Gastrocnemius medialis (tissue), 4 donors: ENCODE measurements around the gene ZIK1. TPM values are rescaled to one million over a fixed set of nuclear protein-coding genes. Genes with fewer than 3 reads are reported as not detected.

Source experiments
- ATAC-seq, 2 donors: fragments of 150-250 bp; one replicate each; pipeline ENCODE4 v1.9.1; 2016
- DNase-seq, 2 donors: peaks; one replicate each; pipeline ENCODE4 v3.0.0-alpha.2; 2019
- H3K27ac ChIP-seq, 4 donors: fragments of 200-600 bp; sonication (generic); 1 replicate in 1 of 4; 2 replicates in 3 of 4; pipeline ENCODE4 v1.5.1; 2016 to 2018; ENCODE audit warnings: mild to moderate bottlenecking in 2 of 4, moderate library complexity in 1 of 4
- H3K27me3 ChIP-seq, 3 donors: fragments of 200-600 bp; sonication (generic) in 2 of 3; 1 replicate in 1 of 3; 2 replicates in 2 of 3; pipeline versions ENCODE4 v1.5.1 to v1.6.0; 2016 to 2019; ENCODE audit warnings: mild to moderate bottlenecking in 1 of 3, moderate library complexity in 1 of 3
- H3K36me3 ChIP-seq, 2 donors: fragments of 200-600 bp; sonication (generic) in 1 of 2; one replicate each; pipeline ENCODE4 v1.5.1; 2017 to 2018
- H3K4me1 ChIP-seq, 2 donors: fragments of 200-600 bp; sonication (generic) in 1 of 2; one replicate each; pipeline ENCODE4 v1.5.1; 2016 to 2017; ENCODE audit warnings: mild to moderate bottlenecking in 2 of 2
- H3K4me3 ChIP-seq, 4 donors: fragments of 200-600 bp; sonication (generic) in 3 of 4; 1 replicate in 1 of 4; 2 replicates in 3 of 4; pipeline ENCODE4 v1.5.1; 2016 to 2019; ENCODE audit warnings: mild to moderate bottlenecking in 2 of 4
- H3K9me3 ChIP-seq, 3 donors: fragments of 200-600 bp; sonication (generic) in 2 of 3; 1 replicate in 1 of 3; 2 replicates in 2 of 3; pipeline ENCODE4 v1.5.1; 2016 to 2019
- CTCF ChIP-seq, 5 experiments: fragments of 450-650 bp in 3 of 5; fragments of 200-600 bp in 2 of 5; sonication (generic) in 2 of 5; IDR thresholded peaks in 4 of 5; conservative IDR thresholded peaks in 1 of 5; 1 replicate in 4 of 5; 2 replicates in 1 of 5; pipeline ENCODE4 v1.5.1; 2016 to 2019; ENCODE audit warnings: antibody characterized with exemption in 5 of 5, mild to moderate bottlenecking in 3 of 5, moderate library complexity in 3 of 5
- POLR2A ChIP-seq, 2 donors: fragments of 450-650 bp; IDR thresholded peaks; one replicate each; pipeline ENCODE4 v1.6.1; 2017; ENCODE audit warnings: antibody characterized with exemption in 2 of 2, mild to moderate bottlenecking in 2 of 2, moderate library complexity in 2 of 2
- in situ Hi-C, 4 donors: fragments of 200-750 bp; cut with MboI; loops; one replicate each; pipeline versions ENCODE4 v1.15.0 to v1.8.0; 2017; ENCODE audit warnings: low sequenced_read_pairs in 4 of 4
- intact Hi-C: fragments of 100-400 bp; cut with DNase I; formaldehyde crosslinking; loops from one replicate; pipeline ENCODE4 v1.15.1; 2023; ENCODE audit warnings: low total_unique reads
- total RNA-seq, 4 donors: library from RNA; depleted of rRNA; stranded (reverse); fragments of >200 nt; gene quantifications; one replicate each; pipeline versions ENCODE4 v1.1.0 to v1.2.3, GENCODE V29; 2016

The ZIK1 gene
- total RNA-seq, 4 donors from 2014 or later, result 0.71 to 2.0 (median 1.1) TPM

GRCh38 chr19:57587529-57587928, 3.6 kb downstream of the ZIK1 start:
- H3K9me3 ChIP-seq, result peaks cover 4 to 32% (median 10%) of the 10 kb centered on the region in 3 donors
- DNase-seq, result no peak
- in situ Hi-C loops (no loop called here), intact Hi-C loops (no loop called here)
- H3K4me3 ChIP-seq, result no peak overlapping the region
- no peak for TF ChIP-seq CTCF (IDR thresholded peaks at IDR 0.05 in 4 of 5, conservative IDR thresholded peaks at IDR 0.05 in 1 of 5)
- TF ChIP-seq POLR2A (IDR thresholded peaks at IDR 0.05), result no peak
- peaks cover 10 to 14% of the 10 kb centered on the region in 2 donors for H3K4me1 ChIP-seq
- H3K27me3 ChIP-seq, result no peaks in the 10 kb centered on the region
- peaks cover 8 to 49% of the 10 kb centered on the region in 2 donors for H3K36me3 ChIP-seq
- no peak for ATAC-seq
- no peak overlapping the region for H3K27ac ChIP-seq

- Histone ChIP-seq H3K4me3 (peak overlapping the region; percentile 76 to 98 (median 79)), H3K9me3 (peaks cover 0 to 6% (median 5%) of the 10 kb centered on the region in 3 donors), H3K27me3 (no peaks in the 10 kb centered on the region), H3K4me1 (peaks cover 7 to 9% of the 10 kb centered on the region in 2 donors), H3K36me3 (peaks cover 0 to 11% of the 10 kb centered on the region in 2 donors), H3K27ac (peak overlapping the region; percentile 22 to 70 (median 50))
- intact Hi-C loops, result loop anchor here (1.0 to 2.0 kb wide), 3 partner anchors 15 to 40 kb away; partner anchors contain the start of genes ZNF134 and ZNF550
- in situ Hi-C loops, result no loop called here
- ATAC-seq (peak in 1 of 2 donors; percentile 11), DNase-seq (no peak)
- TF ChIP-seq POLR2A (IDR thresholded peaks at IDR 0.05) (no peak), CTCF (IDR thresholded peaks at IDR 0.05 in 4 of 5, conservative IDR thresholded peaks at IDR 0.05 in 1 of 5) (no peak)
Measured at GRCh38 chr19:57599377-57599760, 15.4 kb downstream of the ZIK1 start.

GRCh38 chr19:57599761-57600383, 15.9 kb downstream of the ZIK1 start, which contains the start of gene ZNF530:
ZNF530 (plus strand) TSS chr19:57599885; CDS start chr19:57604346, 4,461 bp downstream.
- DNase-seq (peak; percentile 89 to 91), ATAC-seq (peak; percentile 100)
- no peaks in the 10 kb centered on the region for H3K27me3 ChIP-seq
- in situ Hi-C loops, result no loop called here
- TF ChIP-seq POLR2A (IDR thresholded peaks at IDR 0.05) (no peak), CTCF (IDR thresholded peaks at IDR 0.05 in 4 of 5, conservative IDR thresholded peaks at IDR 0.05 in 1 of 5) (no peak)
- H3K27ac ChIP-seq, result peak within 1 kb of the TSS; percentile 22 to 70 (median 50)
- intact Hi-C loops, result loop anchor here (1.0 to 2.0 kb wide), 3 partner anchors 15 to 41 kb away; partner anchors contain the start of genes ZNF134 and ZNF550
- peaks cover 7 to 9% of the 10 kb centered on the region in 2 donors for H3K4me1 ChIP-seq
- H3K9me3 ChIP-seq, result peaks cover 0 to 6% (median 6%) of the 10 kb centered on the region in 3 donors
- H3K36me3 ChIP-seq, result peaks cover 0 to 16% of the 10 kb centered on the region in 2 donors
- H3K4me3 ChIP-seq, result peak within 1 kb of the TSS; percentile 76 to 98 (median 79)

- peaks cover 8 to 40% of the 10 kb centered on the region in 2 donors for H3K36me3 ChIP-seq
- in situ Hi-C loops, result no loop called here
- ATAC-seq, result no peak
Measured at GRCh38 chr19:57606931-57607330, 23.0 kb downstream of the ZIK1 start.

More at GRCh38 chr19:57606931-57607330, 23.0 kb downstream of the ZIK1 start:
- Histone ChIP-seq H3K27me3 (no peaks in the 10 kb centered on the region), H3K9me3 (peaks cover 0 to 11% (median 3%) of the 10 kb centered on the region in 3 donors), H3K4me1 (no peaks in the 10 kb centered on the region), H3K27ac (no peak overlapping the region), H3K4me3 (no peak overlapping the region)
- intact Hi-C loops, result no loop called here
- DNase-seq, result no peak
- TF ChIP-seq POLR2A (IDR thresholded peaks at IDR 0.05), result no peak
- TF ChIP-seq CTCF (IDR thresholded peaks at IDR 0.05 in 4 of 5, conservative IDR thresholded peaks at IDR 0.05 in 1 of 5), result no peak
